KMS-11 (cell line): ENCODE measurements around the gene PHF13.

Experiments
- H2AFZ ChIP-seq: fragments of 200-600 bp; sonication (generic); 2 replicates; pipeline ENCODE4 v1.6.1; 2016; ENCODE audit warnings: antibody characterized with exemption, mixed run types, low read depth
- H3K27ac ChIP-seq: fragments of 200-600 bp; sonication (generic); 2 replicates; pipeline ENCODE4 v1.6.1; 2016; ENCODE audit warnings: mild to moderate bottlenecking, mixed run types
- H3K27me3 ChIP-seq: fragments of 200-600 bp; sonication (generic); 2 replicates; pipeline ENCODE4 v1.6.1; 2017; ENCODE audit warnings: mild to moderate bottlenecking, low read depth, mixed run types, moderate library complexity; ENCODE audit not compliant: insufficient read depth
- H3K36me3 ChIP-seq: fragments of 200-600 bp; sonication (generic); 2 replicates; pipeline ENCODE4 v1.6.1; 2017; ENCODE audit warnings: mild to moderate bottlenecking, mixed run types; ENCODE audit not compliant: insufficient read depth
- H3K4me1 ChIP-seq: fragments of 200-600 bp; sonication (generic); 2 replicates; pipeline ENCODE4 v1.6.1; 2016; ENCODE audit warnings: mild to moderate bottlenecking, low read depth, mixed run types; ENCODE audit not compliant: poor library complexity, severe bottlenecking
- H3K4me2 ChIP-seq: fragments of 200-600 bp; sonication (generic); 2 replicates; pipeline ENCODE4 v1.7.0; 2016; ENCODE audit warnings: mild to moderate bottlenecking, mixed run types
- H3K4me3 ChIP-seq: fragments of 200-600 bp; sonication (generic); IDR thresholded peaks from 2 replicates; pipeline ENCODE4 v1.6.1; 2017; ENCODE audit warnings: low read depth, low read length, mixed read lengths; ENCODE audit not compliant: insufficient read depth
- H3K79me2 ChIP-seq: fragments of 200-600 bp; sonication (generic); 2 replicates; pipeline ENCODE4 v1.6.1; 2016; ENCODE audit warnings: low read depth, mixed run types; ENCODE audit not compliant: insufficient read depth
- H3K9ac ChIP-seq: fragments of 200-600 bp; sonication (generic); 2 replicates; pipeline ENCODE4 v1.6.1; 2016; ENCODE audit warnings: mild to moderate bottlenecking, mixed run types
- H4K20me1 ChIP-seq: fragments of 200-600 bp; sonication (generic); 2 replicates; pipeline ENCODE4 v1.6.1; 2016; ENCODE audit warnings: mild to moderate bottlenecking, mixed run types; ENCODE audit not compliant: insufficient read depth
- TF ChIP-seq, protein P1 (sequence below): fragments of 200-600 bp; sonication (generic); conservative IDR thresholded peaks from 2 replicates; pipeline ENCODE4 v1.6.1; 2017; ENCODE audit warnings: low read depth, mild to moderate bottlenecking, antibody characterized with exemption, low read length, moderate library complexity, mixed read lengths

PHF13 gene

DNA sequence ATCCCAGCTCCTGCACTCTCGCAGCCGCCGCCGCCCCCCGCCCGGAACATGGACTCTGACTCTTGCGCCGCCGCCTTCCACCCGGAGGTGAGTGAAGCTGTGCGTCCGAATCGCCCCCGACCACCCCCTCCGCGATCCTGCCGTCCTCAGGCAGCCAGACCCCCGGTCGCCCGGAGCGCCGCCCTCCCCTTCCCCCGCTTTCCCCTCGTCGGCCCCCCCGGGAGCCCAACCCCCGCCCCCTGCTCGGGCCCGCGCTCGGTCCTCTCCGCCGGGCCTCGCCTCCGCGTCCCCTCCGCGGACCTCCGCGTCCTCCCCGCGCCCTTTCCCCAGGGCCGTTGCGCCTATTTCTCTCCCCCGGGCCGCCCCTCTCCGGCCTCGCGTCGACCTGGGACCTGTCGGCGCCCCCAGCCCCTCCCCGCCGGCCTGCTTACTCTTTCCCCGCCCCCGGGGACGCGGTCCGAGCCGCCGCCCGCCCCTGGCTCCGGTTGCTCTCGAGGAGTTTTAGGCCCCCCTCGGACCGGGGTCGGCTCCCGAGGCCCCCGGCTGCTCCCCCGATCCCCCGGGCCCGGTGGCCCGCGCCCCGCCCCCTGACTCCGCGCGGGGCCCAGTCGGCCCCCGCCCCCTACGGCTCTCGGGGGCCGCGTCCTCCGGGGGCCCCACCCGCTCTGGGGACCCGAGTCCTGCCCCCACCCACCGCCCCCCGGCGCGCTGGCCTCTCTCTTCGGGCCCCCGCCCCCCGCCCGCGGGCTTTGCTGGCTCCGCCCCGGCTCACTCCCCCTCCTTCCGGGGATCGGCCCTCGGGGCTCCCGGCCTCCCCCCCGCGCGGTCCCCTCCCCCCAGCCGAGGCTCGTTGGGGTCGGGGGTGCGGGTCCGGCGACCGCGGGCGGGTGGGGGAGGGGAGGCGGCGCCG, 743 bp downstream of the PHF13 start:
- TF ChIP-seq, protein P1, sequence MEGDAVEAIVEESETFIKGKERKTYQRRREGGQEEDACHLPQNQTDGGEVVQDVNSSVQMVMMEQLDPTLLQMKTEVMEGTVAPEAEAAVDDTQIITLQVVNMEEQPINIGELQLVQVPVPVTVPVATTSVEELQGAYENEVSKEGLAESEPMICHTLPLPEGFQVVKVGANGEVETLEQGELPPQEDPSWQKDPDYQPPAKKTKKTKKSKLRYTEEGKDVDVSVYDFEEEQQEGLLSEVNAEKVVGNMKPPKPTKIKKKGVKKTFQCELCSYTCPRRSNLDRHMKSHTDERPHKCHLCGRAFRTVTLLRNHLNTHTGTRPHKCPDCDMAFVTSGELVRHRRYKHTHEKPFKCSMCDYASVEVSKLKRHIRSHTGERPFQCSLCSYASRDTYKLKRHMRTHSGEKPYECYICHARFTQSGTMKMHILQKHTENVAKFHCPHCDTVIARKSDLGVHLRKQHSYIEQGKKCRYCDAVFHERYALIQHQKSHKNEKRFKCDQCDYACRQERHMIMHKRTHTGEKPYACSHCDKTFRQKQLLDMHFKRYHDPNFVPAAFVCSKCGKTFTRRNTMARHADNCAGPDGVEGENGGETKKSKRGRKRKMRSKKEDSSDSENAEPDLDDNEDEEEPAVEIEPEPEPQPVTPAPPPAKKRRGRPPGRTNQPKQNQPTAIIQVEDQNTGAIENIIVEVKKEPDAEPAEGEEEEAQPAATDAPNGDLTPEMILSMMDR, result no peak
- peaks cover 25% of the 10 kb centered on the region for H3K4me1 ChIP-seq
- peak overlapping the region; percentile 34; the same call in 1 of the 2 replicates for H3K4me2 ChIP-seq
- no peaks in the 10 kb centered on the region; the same call in 1 of the 2 replicates for H3K36me3 ChIP-seq
- H2AFZ ChIP-seq, result peak overlapping the region; percentile 56; the same call in 1 of the 2 replicates
- H3K79me2 ChIP-seq, result peaks cover 36% of the 10 kb centered on the region
- H4K20me1 ChIP-seq, result no peaks in the 10 kb centered on the region
- 0 out of 2 replicates have a peak overlapping the region, but pooled peaks have one; percentile 29 for H3K27ac ChIP-seq
- H3K27me3 ChIP-seq, result no peaks in the 10 kb centered on the region
- H3K4me3 ChIP-seq, result no peak overlapping the region
- H3K9ac ChIP-seq, result peak overlapping the region; percentile 59; the same call in 1 of the 2 replicates

- Histone ChIP-seq H3K27ac (no peak overlapping the region), H4K20me1 (no peaks in the 10 kb centered on the region), H3K4me3 (no peak overlapping the region), H3K4me1 (peaks cover 16% of the 10 kb centered on the region), H3K27me3 (no peaks in the 10 kb centered on the region), H3K9ac (no peak overlapping the region), H2AFZ (no peak overlapping the region), H3K79me2 (peaks cover 36% of the 10 kb centered on the region), H3K36me3 (no peaks in the 10 kb centered on the region; the same call in 1 of the 2 replicates), H3K4me2 (peak overlapping the region; percentile 31; the same call in 1 of the 2 replicates)
- TF ChIP-seq, protein P1, result no peak
These were observed 1.6 kb downstream of the PHF13 start for GRCh38 chr1:6614929-6615785.

DNA sequence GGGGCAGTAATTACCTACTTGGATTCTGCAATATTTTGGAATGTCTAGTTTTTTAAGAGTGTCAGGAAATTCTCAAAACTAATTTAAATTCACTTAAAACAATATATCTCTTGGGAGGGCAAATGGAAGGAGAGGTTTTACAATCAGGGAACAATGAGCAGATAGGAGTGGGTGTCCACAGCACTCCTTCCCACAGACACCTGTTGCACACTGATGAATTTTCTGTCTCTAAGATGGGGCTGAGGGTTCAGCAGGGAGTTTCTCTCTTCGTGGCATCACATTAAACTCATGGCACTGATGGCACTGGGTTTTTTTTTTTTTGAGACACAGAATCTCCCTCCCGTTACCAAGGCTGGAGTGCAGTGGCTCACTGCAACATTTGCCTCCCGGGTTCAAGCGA, 5.5 kb downstream of the PHF13 start:
- Histone ChIP-seq H3K27ac (no peak overlapping the region), H3K4me2 (no peak overlapping the region), H4K20me1 (no peaks in the 10 kb centered on the region), H3K9ac (no peak overlapping the region), H3K4me3 (no peak overlapping the region), H2AFZ (no peak overlapping the region), H3K79me2 (peaks cover 36% of the 10 kb centered on the region), H3K4me1 (peaks cover 12% of the 10 kb centered on the region), H3K36me3 (peaks cover 6% of the 10 kb centered on the region; the same call in 1 of the 2 replicates), H3K27me3 (no peaks in the 10 kb centered on the region)
- TF ChIP-seq, protein P1, result no peak
